ENCODE results near the gene EPB41L1.
A peak's percentile ranks its signal among the peaks of the same experiment; 100 is the strongest.

The EPB41L1 gene

DNA sequence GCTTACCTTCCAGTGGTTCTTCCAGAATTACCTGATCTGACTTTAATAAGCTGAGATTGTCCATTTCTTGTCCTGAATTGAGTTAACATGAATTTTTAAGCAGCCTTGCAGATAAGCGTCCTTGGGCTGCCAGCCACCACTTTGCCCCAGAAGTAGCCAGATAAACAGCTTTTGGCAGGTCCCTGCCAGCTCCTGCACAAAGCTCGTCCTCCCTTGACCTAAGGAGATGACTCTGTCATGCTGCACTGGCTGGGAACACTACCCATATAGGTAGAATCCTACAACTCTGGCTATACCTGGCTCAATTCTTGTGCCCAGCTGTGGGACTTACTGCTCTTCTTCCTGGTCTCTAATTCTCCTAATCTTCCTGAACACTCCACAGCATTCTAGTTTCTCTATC lies 42.1 kb downstream of the EPB41L1 start:
- DNase-seq (ENCODE audit: low read depth) = no peak

- DNase-seq (ENCODE audit: low read depth) = no peak
These were observed 42.7 kb downstream of the EPB41L1 start for GRCh38 chr20:36197271-36197670.

DNA sequence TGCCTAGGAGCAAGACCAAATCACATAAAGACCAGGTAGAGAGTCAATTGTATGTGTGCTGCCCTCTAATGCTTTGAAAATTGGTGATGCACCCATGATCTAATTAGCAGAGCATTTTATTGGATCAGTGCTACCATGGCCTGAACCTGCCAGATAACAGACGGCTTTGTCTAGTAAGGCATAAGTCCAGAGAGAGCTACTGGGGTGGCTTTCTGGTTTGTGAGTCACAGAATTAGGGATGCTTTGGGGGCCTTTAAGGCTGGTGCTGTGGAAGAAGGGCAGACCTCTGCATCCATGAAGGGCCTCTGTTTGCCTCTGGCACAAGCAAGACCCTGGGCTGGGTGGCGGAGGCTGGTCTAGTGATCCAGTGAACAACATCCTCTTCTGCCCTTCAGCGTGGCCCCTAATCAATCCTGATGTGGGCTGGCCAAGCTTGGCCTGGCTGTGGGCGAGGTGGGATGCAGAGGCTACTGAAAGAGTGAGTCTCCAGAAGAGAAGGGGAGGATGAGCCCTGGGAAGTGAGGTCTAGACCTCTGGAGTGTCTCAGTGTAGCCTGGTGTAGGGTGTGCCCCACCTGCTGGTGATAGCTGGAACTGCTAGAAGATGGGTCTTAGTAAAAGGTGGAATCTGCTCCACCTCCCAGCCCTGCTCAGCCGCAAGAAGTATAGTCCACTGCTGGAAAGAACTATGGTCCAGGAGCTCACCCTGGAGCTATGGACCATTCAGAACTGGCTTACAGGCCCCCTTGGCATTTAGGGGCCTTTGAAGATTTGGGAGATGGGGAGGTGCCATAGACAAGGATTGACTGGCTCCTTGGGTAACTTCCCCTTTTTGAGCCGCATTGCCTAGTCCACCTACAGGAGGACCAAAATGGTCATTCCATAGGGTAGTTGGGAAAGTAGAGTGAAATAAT lies 45.1 kb downstream of the EPB41L1 start:
- peak; percentile 67 for DNase-seq (ENCODE audit: low read depth)

DNA sequence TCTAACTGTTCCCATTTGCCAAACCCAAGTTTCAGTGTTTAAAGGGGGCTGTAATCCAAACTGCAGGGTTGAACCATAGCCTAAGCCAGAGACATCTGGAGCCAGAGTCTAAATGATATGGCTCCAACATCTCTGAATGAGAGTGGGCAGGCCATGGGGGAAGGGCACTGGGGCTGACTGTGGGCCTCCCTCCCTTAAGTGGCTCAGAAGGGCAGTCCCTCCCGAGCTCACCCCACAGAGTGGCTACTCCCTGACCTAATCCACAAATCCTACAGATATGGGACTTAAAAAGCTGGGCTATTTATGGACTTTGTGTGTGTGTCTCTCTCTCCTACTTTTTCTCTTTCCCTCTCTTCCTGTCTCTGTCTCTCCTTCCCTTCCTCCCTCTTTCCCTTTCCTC lies 45.9 kb downstream of the EPB41L1 start:
- DNase-seq (ENCODE audit: low read depth) = no peak

DNA sequence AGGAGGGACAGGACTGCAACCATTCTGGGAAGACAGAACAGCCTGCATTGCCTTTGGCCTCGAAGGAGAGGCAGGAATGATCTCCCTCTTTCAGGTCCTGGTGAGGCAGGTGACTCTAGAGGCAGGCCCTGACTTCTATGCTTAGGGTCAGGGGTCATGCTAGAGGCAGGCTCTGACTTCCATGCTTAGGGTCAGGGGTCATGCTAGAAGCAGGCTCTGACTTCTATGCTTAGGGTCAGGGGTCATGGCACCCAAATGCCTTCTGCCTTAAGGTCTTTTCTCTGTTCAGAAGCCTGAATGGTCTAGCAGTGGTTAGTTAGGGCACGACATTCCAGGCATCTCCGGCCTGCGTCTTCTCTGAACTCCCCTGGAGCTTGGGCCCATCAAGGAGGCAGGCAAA lies 46.7 kb downstream of the EPB41L1 start:
- DNase-seq (ENCODE audit: low read depth) = no peak

GRCh38 chr20:36202891-36203338 lies 48.4 kb downstream of the EPB41L1 start:
- peak; percentile 69 for DNase-seq (ENCODE audit: low read depth)

- no peak for DNase-seq (ENCODE audit: low read depth)
These were observed 49.3 kb downstream of the EPB41L1 start for GRCh38 chr20:36203861-36204260.

- no peak for DNase-seq (ENCODE audit: low read depth)
These were observed 50.5 kb downstream of the EPB41L1 start for GRCh38 chr20:36205026-36205425.

GRCh38 chr20:36206068-36206467 lies 51.5 kb downstream of the EPB41L1 start:
- DNase-seq (ENCODE audit: low read depth) = no peak

- DNase-seq (ENCODE audit: low read depth) = no peak
These were observed 52.1 kb downstream of the EPB41L1 start for GRCh38 chr20:36206641-36207040.

DNA sequence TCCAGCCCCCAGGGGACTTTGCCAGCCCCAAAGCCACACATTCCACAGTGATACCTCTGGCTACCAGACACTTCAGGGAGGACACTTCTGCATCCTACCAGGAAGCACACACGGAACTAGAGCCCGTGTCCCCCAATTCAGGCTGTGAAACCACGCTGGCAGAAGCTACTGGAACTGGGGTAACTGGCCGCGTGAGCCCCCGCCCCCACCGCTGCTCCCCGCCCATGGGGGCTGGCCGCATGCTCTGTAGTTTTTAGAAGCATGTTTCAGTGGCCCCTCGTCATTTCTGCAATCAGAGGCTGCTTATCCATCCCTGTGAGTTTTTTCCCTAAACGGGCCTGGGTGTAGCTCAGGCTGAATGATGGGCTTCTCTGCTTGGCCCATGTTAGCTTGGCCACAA lies 53.1 kb downstream of the EPB41L1 start:
- DNase-seq (ENCODE audit: low read depth) = no peak

- DNase-seq (ENCODE audit: low read depth) = no peak
These were observed 53.7 kb downstream of the EPB41L1 start for GRCh38 chr20:36208257-36208656.

- DNase-seq (ENCODE audit: low read depth) = no peak
These were observed 56.0 kb downstream of the EPB41L1 start for GRCh38 chr20:36210436-36211021.

DNA sequence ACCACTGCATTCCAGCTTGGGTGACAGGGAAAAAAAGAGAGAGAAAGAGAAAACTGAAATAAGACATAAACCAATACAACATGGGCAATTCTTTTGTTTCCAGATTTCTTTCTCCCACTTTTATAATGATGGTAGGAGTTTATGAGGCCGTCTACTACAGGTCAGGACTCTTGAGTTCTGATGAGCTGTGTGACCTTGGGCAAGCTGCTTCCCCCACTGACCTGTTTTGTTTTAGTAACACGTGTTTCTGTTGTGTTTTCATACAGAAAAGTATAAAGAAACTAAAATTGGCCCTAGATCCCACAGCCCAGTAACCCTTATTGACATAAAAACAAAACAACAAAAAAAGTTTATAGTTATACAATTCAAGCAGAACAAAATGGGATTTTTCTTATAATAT lies 58.8 kb downstream of the EPB41L1 start:
- DNase-seq (ENCODE audit: low read depth) = no peak

DNA sequence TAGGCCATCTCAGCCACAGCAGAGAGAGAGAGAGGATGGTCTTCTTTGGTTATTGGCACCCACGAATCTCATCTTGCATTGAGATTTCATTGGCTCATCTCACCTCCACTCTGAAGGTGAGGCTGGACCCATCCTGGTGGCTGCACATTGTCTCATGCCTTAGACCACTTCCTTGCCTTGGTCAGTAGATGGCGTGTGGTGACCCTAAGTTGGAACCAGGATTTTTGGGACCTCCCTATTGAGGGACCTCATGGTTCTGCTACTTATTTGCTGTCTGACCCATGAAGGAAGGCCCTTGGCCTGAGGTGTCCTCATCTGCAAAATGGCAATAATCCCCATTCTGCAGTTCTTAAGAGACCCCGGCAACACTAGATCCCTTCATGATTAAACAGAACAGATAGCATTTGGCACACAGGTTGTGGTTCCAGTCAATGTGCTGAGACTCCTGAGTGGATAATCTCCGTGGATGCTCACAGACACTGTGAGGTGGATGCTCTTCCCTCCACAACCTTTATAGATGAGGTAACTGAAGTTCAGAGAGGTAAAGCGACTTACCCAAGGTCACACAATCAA lies 60.2 kb downstream of the EPB41L1 start:
- no peak for DNase-seq (ENCODE audit: low read depth)

- DNase-seq (ENCODE audit: low read depth) = no peak
These were observed 61.2 kb downstream of the EPB41L1 start for GRCh38 chr20:36215778-36216177.

GRCh38 chr20:36216314-36217025 lies 61.9 kb downstream of the EPB41L1 start:
- DNase-seq (ENCODE audit: low read depth) = no peak

- no peak for DNase-seq (ENCODE audit: low read depth)
These were observed 62.7 kb downstream of the EPB41L1 start for GRCh38 chr20:36217226-36217625.

DNA sequence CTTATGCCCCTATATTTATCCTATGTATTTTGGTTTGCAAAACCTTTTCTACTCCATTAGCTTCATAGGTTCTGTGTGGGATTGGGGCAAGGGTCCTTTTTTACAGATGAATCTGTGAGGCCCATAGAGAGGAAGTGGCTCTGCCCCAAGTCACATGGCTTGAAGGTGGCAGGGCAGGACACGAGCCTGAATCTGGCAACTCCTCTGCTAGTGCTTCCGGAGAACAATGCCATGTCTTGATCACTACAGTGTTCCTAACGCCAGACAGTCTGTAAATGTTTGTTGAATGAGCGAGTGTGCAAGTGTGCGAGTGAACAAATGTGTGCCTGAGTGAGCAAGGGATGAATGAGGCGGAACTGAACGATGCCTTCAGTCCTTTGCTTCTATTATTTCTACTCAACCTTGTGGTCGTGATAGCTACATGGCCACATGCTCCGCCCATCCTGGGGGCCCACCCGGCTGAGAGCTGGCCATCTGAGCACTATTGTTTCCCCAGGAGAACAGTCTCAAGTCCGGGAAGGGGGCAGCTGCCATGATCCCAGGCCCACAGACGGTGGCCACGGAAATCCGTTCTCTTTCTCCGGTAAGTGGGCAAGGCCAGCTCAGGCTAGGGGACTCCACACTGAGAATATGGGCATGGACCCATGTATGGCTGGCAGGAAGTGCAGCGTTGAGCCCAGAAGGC lies 64.0 kb downstream of the EPB41L1 start:
- no peak for DNase-seq (ENCODE audit: low read depth)

DNA sequence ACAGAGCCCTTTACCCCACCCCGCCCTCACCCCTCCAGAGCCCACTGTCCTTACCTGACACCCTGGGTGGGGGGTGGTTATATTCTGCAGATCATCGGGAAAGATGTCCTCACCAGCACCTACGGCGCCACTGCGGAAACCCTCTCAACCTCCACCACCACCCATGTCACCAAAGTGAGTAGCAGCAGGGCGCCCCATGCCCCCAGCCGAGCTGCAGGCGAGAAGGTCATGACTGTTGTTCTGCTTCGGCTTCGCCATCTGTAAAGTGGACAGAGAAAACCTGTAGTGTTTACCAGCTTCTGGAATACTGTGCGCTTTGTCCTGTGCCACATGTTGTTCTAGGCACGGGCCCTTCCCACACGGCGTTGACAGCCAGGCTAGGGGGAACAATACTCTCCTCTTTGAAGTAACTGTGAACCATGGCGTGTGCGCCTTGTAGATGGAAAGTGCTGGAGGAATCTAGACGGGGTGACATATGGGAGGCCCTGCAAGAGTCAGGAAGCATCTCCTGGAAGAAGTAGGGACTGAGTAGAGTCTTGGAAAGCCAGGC lies 65.2 kb downstream of the EPB41L1 start:
- DNase-seq (ENCODE audit: low read depth) = no peak

- DNase-seq (ENCODE audit: low read depth) = no peak
These were observed 71.1 kb downstream of the EPB41L1 start for GRCh38 chr20:36225666-36226065.

DNA sequence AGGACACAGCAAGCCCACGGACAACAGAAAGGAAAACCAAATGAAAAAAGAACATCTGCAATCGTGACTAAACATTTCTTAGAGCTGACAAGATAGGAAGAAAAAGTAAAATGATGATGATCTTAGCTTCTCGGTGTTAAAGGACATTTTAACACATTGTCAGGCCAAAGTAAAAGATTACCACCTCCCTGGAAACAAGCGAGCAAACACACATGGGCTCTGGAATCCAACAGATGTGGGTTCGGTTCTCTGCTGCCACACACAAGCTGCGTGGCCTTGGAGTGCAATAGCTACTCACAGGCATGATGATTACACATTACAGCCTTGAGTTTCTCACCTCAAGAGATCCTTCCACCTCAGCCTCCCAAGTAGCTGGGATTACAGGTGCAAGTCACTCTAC lies 74.2 kb downstream of the EPB41L1 start:
- DNase-seq (ENCODE audit: low read depth) = no peak

Measured in stimulated activated CD8-positive, alpha-beta memory T cell treated with anti-CD3 and anti-CD28 coated beads, Interleukin-4, amount 100 ng/mL, for 24 hours (primary cell).